GM19035 (cell line): Measurements from ENCODE around the gene ANXA6.
"Not testable (repeated sequence)": the region's sequence is repeated elsewhere in the genome, so short reads cannot be mapped to it uniquely, and the experiment has no call there.

Source experiments
- ATAC-seq: cut with Tn5 transposase; IDR thresholded peaks from one replicate; pipeline ENCODE4 v1.9.1; 2021; ENCODE audit not compliant: unreplicated experiment

ANXA6 gene

DNA sequence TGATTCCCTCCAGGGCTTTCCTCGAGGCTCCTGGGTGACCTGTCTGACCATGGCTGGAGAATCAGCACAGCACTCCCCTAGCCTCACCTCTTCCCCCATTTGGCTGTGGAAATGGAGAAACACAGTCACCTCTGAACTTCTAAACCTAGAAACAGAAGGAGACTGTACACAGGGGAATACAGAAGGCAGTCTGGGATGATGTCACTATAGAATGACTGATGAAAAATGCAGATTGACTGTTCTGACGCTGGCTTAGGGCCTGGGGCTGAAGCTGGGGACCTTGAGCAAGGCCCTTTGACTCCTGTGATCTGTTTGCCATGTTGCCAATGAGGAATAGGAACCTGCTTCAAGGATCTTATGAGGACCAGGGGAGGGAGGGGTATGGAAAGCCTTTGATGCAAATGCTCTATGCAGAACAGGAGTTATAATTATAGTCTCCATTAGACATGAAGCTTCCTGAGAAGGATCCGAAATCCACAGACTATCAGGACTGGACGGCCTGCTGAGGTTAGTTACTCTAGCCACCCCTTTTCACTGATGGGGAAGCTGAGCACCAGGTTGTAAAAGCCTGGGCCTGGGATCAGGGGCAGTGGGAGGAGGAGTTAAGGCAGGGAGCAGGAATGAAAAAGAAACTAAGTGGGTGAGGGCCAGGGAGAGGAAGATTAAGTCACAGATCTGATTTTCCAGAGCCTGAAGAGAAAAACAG lies 24.4 kb upstream of the ANXA6 start:
- no peak for ATAC-seq

DNA sequence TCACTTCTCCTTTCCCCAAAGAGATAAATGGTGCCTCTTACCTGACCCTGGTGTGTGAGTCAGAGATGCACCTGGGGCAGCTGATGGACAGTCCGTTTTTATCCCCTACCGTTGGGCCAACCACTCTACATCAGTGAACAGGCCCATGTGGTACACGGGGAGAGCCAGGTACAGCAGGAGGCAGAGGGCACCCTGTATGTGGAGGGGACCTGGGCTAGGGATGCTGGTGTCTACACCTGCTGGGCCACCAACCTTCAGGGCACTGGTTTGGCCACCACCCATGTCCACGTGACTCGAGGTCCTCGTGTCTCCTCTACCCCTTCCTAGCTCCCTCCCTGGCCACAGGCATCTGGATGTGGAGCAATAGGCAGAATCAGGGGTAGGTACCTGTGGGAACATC lies 22.7 kb upstream of the ANXA6 start:
- no peak for ATAC-seq

DNA sequence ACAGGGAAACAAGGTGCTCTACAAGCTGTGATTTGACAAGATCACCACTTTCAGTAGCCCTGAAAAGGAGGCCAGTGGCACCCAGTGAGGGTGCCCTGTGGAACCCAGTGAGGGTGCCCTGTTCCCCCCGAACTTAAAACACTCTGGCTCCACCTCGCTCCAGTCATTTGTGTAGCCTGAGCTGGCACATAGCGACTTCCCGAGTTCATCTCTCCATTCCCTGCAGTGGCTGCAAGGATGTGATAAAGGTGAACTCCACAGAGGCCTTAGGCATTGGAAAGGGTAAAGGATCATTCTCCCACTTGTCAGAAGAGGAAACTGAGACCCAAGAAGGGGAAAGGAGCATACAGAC lies 21.9 kb upstream of the ANXA6 start:
- no peak for ATAC-seq

DNA sequence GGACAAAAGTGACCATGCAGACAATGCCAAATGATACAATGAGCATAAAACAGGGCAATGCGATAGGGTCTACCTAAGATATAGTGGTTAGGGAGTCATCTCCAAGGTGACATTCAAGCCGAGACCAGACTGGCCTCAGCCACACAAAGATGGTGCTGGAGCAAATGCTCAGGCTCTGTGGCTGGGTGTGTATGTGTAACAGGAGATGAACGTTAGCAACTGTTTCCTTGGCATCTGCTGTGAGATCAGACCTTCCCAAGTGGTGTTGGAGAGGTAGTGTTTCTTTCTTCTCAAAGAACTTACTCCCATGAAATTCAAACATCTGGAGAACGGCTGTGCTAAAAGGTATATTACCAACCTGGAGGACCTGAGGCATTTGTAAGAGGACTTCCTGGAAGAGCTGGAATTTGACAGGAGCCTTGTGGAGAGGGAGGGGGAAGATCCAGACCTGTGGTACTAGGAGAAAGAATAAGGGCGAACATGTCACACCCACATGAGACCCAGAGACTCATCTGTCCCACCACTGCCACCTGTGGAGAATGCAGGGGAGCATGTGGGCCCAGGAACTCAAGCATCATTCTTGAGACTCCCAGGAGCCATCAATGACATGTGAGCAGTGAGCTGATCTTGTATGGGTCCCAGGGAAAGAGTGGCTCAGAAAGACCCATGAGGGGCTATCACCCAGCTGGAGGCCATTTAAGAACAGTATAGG lies 21.4 kb upstream of the ANXA6 start:
- no peak for ATAC-seq

DNA sequence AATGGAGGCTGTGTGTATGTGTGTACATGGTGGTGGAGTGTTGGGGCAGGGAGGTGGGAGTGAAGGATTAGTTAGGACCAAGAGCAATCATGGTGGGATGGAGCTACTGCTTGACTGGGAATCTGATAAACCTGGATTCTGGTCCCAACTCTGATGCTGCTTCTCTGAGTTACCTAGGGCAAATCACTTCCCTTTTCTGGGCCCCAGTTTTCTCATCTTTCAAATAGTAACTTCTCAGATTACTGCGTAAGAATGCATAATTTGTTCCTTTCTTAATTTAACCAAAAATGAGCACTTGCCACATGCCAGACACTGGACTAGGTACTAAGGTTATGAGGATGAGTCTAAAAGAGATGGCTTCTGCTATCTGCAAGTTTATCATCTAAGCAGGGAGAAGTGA lies 20.8 kb upstream of the ANXA6 start:
- ATAC-seq = no peak

DNA sequence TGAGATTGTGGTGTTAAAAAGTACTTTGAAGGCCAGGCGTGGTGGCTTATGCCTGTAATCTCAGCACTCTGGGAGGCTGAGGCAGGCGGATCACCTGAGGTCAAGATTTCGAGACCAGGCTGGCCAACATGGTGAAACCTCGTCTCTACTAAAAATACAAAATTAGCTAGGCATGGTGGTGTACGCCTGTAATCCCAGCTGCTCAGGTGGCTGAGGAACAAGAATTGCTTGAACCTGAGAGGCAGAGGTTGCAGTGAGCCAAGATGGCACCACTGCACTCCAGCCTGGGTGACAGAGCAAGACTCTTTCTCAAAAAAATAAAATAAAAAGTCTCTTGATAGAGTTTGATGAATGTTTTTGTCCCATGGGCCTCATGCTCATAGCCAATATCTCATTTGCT lies 18.7 kb upstream of the ANXA6 start:
- not testable (repeated sequence) for ATAC-seq

DNA sequence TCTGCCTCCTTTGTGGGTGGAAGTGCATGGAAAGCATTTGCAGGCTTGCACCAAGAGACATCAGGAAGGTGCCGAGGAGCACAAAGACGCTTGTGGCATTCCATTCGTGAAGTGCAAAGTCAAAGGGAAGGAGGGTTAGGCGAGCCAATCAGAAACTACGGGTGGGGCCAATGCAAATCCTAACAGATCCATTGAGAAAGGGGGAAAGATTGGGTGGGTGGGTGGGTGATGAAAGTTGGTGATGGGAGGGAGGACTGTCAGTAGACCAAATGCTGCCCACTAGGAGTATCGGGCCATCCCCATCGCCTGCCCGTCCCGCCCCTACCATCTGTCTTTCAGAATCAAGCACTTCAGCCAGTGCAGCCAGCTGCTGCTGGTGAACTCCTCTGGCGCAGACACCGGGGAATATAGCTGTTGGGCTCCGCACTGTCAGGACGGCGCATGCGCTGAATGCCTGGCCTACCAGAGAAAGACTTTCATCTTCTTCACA lies 17.1 kb upstream of the ANXA6 start:
- ATAC-seq = no peak

DNA sequence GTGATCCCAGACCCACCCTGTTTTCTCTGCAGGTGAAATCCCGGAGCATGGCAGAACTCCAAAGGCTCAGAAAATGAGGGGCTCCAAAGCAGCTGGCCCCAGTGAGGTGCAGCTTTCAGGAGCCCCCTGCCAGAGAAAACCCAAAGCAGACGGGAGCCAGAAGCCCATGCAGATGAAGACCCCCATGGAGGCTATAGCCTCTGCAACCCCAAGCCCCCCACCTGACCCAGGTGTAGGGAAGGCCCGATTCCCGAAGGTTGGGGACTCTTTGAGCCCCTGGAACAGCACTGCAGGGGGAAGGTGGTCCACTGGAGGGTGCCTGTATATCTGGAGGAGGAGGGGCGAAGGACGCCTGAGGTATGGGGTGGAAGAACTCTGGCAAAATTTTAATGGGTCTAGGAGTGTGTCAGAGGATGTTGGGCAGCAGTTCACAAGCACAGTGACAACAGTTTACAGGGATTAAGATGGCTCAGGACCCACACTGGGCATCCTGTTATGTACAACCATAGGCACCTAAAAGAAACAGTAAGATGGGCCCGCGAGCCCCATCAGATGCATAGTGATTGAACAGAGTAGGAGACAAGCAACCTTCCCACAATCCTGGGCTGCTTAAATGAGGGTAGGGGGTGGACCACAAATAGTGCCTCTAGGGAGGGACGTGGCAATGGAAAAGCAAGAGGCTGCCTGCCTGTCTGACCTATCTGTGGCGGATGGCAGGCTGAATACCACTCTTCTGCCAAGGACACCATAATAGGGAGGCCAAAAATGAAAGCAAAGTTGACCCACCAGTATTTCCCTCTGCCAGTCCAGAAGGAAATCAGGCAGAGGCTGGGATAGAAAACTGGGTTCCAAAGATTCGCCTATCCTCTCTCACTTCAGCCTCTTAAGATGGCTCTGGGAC lies 16.4 kb upstream of the ANXA6 start:
- no peak for ATAC-seq

DNA sequence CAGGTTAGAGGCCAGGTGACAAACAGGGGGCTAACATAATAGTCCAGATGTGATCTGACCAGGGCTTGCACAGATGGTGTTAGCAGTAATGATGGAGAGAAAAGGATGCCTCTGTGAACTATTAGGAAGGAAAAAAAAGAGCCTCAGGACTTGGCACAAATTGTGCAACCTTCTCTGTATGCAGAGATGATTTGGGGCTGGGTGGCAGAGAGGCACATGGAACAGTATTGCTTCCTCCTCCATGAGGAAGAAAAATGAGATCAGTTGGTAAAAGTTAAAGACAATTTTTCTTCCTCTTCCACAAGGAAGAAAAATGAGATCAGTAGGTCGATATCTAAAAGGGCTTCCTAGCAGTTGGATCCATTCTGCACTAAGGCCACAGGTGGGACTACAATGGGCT lies 13.9 kb upstream of the ANXA6 start:
- no peak for ATAC-seq

DNA sequence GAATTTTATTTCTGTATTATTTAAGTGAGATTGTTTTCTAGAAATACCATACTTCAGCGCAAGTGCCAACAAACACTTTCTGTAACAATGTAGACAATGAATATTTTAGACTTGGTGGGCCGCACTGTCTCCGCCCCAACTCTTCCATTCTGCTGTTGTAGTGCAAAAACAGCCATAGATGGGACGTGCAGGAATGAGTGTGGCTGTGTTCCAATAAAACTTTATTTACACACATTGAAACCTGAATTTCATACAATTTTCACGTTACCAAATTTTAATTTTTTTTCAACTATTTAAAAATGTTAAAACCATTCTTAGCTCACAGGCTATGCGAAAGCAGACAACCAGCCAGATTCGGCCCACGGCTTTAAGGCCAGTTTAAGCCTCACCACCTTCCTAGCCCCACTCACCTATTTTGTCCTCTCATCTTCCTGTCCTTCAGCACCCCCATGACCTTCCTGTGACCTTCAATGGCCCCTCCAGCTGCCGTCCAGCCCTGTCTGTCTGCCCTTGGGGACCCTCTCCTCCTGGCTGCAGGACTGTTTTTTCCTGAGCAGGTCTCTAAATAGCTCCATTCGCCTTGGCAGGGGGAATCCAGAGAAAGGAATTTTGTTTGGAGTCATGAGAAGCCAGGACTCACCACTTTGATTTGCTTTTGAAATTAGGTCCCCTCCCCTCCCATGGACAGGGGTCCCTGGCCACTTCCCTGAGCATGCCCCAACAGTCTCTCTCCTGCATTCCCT lies 11.2 kb upstream of the ANXA6 start:
- ATAC-seq = no peak

DNA sequence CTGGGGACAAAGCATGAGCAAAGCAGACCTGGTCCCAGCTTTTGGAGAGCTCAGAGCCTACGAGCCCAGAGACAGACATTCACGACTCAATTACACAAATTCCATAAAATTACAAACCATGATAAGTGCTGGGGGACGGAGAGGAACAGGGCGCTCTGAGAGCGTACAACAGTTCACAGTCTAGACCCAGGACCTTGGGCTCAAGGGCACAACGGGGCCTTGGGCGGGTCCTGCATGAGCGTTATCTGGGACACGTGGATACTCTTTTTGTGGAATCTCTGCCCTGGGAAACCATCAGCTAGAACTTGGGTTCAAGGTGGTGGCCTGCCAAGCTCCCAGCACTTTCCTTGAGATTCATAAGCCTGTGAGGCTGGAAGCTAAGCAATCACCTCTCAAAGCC lies 9.4 kb upstream of the ANXA6 start:
- ATAC-seq = no peak

DNA sequence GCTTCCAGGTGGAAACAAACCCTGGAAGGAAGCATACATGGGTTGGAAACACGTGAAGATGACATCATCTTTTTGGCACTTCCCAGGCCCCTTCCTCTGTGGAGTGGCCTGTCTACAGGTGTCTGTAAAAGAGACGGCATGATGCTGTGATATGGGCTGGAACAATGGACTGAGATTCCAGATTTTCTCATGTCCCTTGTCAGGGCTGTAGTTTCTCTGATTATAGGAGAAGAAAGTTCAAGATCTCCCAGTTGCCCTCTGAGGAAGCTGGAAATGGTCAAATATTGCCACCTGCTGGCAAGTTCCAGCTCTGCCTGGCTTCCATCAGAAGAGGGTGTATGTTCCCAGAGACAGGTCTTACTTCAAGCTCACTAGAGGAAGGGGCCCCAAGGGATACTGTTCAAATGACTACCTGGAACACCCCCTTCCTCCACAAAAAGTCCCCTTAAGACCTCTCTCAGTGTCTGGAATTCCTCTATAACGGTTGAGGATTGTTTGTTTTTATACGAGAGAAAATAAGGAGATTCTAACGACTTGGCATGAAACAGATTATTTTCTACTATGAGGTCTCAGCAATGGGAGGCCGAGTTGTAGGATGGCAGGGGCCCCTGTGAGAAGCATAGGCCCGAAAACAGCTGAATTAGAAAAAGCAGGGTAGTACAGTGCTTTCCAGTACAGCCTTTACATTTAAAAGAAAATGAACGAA lies 7.3 kb upstream of the ANXA6 start:
- peak; percentile 81 for ATAC-seq

DNA sequence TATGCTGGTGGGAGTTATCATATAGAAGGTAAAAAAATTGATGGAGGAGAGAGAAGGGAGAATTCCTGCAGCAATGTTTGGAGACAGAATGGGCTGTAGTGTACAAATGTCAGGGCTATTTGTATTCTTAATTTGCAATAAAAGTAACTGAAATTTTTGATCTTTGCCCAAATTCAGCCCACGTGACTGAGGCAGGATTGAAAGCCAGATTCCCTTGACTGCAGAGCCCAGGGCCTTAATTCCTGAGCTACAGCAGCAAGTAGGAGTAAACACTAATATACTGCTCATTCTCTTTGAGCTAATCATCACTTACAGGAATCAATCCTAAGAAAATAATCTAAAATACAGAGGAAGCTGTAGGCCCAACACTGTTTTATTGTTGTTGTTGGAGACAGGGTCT lies 5.2 kb upstream of the ANXA6 start:
- no peak for ATAC-seq

DNA sequence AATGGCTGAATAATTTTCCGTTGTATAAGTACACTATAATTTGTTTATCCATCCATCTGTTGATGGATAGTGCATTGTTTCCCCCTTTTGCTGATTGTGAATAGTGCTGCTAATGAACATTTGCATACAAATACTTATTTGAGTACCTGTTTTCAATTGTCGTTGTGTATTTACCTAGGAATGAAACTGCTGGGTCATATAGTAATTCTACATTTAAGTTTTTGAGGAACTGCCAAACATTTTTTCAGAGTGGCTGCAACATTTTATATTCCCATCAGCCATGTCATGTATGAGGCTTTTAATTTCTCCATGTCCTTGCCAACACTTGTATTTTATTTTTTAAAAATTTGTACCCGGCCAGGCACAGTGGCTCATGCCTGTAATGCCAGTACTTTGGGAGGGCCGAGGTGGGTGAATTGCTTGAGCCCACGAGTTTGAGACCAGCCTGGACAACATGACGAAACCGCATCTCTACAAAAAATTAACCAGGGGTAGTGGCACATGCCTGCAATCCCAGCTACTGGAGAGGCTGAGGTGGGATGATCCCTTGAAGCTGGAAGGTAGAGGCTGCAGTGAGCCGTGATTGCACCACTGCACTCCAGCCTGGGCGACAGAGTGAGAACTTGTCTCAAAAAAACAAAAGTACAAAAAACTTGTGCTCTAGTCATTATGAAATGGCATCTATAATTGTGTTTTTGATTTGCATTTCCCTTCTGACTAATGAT lies 2.2 kb upstream of the ANXA6 start:
- ATAC-seq = no peak

DNA sequence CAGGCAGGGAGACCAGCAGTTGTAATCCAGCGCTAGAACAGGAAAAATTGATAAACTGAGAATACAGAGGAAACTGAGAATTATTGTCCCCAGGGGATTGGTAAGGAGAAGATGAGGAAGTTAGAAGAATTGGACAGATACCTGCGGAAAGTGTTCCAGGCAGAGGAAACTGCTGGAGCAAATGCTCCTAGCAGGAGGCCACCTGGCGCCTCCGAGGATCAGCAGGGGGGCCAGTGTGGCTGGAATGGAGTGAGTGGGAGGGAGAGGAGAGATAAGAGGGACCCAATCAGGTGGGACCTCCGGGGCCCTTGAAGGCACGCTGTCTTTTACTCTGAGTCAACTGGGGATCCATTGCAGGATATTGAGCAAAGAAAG lies 695 bp upstream of the ANXA6 start:
- ATAC-seq = no peak

DNA sequence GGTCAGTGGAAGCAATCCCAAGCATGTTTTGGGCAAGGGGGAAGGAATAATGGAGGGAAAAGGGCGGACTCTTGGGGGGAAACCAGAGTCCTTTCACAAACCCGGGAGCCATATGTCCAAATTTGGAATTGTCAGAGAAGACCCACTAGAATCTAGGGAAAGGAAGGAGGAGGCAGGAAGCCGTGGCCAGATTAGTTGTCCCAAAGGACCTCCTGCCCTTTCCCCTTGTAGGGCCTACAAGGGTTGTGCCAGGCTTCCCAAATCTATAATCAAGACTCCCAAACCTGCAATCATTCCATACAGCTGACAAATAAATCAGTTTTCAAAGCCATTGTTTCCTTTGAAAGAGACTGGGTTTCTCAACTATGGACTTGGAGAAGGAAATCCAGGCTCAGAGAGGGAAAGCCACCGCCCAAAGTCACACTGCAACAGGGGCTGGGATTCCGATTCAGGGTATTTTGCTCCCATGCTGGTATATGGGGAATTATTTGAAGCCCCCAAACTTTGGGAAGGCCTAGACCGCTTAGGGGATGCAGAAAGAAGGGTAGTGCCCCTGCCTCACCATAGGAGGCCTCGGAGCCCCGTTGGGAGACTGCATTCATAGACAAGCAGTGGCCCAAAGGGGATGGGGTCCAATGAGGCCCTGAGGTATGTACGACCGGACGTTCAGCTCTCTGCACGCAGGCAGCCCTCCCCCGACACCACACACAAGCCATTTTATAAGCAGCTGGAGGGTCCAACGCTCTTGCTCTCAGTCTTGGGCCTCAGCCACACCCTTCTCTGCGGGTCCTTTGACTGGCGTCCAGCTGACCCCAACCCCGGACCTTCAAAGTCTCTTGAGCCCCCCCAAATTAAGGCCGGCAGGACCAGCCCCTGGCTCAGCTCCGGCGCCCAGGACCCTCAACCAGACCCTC lies 815 bp downstream of the ANXA6 start:
- peak; percentile 27 for ATAC-seq

DNA sequence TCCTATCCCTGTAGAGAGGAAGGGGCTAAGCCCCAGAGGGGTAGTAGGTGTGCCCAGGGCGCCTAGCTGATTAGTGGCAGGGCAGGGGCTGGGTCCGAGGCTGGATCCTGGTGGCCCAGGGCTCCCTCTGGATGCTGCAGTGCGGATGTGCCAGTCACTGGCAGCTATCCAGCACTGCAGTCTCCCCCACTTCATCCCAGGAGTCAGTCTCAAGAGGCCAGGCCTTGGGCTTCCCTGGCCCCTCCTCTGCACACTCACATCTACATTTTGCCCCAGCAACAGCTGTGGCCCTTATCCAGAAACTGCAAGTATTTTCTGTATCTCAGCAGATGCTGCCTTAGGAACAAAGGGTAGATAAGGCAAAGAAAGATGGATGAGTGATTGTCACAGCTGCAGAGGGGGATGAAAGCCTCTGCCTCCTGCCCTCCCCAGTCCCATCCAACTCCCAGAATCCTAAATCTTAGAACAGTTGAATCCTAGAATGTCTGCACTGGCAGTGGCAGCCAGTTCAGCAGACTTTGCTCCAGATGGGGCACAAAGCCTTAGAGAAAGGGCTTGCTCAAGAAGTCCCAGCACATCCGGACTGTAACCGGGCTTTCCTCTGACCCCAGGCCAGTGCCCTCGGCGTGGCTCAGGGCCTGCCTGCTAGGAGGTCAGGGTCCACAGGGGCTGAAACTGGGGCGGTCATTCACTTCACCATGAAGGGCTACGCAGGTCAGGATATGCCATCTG lies 1.6 kb downstream of the ANXA6 start:
- peak; percentile 13 for ATAC-seq
